Measurements from ENCODE around the gene FAM181A.

DNA sequence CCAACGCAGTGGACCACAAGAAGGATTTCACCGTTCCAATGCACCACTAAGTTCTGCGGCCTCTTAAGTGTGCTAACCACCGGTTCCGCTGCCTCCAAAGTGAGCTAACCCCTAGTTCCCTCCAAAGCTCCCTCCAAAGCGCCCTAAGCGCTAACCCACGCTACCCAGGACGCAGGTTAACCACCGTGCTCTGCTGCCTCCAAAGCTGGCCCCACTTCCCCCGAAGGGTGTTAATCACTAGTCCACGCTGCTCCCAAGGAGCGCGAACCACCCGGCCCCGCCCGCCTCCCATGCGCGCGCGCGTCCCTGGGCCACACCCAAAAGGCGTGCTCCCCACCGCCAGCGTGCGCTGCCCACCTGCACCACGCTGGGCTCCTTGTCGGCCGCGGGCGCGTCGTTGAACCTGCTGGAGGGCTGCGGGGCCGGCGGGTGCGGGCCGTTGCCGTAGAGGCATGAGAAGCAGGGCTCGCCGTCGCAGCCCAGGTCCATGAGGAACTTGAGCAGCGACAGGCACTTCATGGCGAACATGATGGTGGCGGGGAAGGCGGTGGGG is 11.7 kb downstream of the FAM181A start:
- no peak for TF ChIP-seq POLR2A (IDR thresholded peaks at IDR 0.05)
- TF ChIP-seq, protein P1, sequence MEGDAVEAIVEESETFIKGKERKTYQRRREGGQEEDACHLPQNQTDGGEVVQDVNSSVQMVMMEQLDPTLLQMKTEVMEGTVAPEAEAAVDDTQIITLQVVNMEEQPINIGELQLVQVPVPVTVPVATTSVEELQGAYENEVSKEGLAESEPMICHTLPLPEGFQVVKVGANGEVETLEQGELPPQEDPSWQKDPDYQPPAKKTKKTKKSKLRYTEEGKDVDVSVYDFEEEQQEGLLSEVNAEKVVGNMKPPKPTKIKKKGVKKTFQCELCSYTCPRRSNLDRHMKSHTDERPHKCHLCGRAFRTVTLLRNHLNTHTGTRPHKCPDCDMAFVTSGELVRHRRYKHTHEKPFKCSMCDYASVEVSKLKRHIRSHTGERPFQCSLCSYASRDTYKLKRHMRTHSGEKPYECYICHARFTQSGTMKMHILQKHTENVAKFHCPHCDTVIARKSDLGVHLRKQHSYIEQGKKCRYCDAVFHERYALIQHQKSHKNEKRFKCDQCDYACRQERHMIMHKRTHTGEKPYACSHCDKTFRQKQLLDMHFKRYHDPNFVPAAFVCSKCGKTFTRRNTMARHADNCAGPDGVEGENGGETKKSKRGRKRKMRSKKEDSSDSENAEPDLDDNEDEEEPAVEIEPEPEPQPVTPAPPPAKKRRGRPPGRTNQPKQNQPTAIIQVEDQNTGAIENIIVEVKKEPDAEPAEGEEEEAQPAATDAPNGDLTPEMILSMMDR (IDR thresholded peaks at IDR 0.05): no peak

Data from sigmoid colon (tissue), 3 donors.